OCI-LY7 (cell line): ENCODE data around the gene DBET.
"Not testable (repeated sequence)": the region's sequence is repeated elsewhere in the genome, so short reads cannot be mapped to it uniquely, and the experiment has no call there.

Experiments used
- EZH2phosphoT487 ChIP-seq: fragments of 200-600 bp; sonication (generic); IDR thresholded peaks from 2 replicates; pipeline ENCODE4 v1.6.1; 2018; ENCODE audit warnings: low read depth, borderline replicate concordance, mild to moderate bottlenecking, mixed run types, antibody characterized with exemption, low read length, moderate library complexity, mixed read lengths
- TF ChIP-seq, protein P1 (sequence below): fragments of 200-600 bp; sonication (generic); conservative IDR thresholded peaks from 2 replicates; pipeline ENCODE4 v1.5.1; 2014; ENCODE audit warnings: mild to moderate bottlenecking, antibody characterized with exemption, low read length, moderate library complexity, mixed read lengths

DNA sequence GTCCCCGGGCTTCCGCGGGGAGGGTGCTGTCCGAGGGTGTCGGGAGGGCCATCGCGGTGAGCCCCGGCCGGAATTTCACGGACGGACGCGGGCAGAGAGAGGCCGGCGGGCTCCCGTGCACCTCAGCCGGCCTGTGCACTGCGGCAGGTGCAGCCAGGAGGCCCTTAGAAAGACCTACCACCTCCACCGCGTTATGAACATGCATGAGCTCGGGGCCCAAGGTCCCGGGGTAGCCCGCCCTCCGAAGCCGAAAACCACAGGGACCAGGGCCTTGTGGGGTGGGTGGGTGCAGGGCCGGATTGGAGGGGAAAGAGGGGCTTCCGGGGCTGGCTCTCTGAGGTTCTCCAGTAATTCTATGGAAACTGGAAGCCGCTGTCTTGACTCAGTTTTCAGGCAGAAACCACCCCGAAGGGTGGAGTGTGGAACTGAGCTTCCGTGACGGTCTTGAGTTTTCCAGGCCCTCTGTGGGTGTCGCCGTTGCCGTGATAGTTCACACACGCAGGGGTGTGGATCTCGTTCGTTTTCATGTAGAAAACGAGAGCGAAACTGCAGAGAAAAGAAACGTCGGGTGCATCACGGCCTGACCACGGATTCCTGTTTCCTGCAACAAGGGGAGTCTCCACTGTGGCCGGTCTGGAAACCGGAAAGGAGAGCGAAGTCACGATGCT, 41.6 kb upstream of the DBET start:
- not testable (repeated sequence) for TF ChIP-seq EZH2phosphoT487
- TF ChIP-seq, protein P1, sequence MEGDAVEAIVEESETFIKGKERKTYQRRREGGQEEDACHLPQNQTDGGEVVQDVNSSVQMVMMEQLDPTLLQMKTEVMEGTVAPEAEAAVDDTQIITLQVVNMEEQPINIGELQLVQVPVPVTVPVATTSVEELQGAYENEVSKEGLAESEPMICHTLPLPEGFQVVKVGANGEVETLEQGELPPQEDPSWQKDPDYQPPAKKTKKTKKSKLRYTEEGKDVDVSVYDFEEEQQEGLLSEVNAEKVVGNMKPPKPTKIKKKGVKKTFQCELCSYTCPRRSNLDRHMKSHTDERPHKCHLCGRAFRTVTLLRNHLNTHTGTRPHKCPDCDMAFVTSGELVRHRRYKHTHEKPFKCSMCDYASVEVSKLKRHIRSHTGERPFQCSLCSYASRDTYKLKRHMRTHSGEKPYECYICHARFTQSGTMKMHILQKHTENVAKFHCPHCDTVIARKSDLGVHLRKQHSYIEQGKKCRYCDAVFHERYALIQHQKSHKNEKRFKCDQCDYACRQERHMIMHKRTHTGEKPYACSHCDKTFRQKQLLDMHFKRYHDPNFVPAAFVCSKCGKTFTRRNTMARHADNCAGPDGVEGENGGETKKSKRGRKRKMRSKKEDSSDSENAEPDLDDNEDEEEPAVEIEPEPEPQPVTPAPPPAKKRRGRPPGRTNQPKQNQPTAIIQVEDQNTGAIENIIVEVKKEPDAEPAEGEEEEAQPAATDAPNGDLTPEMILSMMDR, result not testable (repeated sequence)
